ENCODE measurements around the gene PALS2.

DNA sequence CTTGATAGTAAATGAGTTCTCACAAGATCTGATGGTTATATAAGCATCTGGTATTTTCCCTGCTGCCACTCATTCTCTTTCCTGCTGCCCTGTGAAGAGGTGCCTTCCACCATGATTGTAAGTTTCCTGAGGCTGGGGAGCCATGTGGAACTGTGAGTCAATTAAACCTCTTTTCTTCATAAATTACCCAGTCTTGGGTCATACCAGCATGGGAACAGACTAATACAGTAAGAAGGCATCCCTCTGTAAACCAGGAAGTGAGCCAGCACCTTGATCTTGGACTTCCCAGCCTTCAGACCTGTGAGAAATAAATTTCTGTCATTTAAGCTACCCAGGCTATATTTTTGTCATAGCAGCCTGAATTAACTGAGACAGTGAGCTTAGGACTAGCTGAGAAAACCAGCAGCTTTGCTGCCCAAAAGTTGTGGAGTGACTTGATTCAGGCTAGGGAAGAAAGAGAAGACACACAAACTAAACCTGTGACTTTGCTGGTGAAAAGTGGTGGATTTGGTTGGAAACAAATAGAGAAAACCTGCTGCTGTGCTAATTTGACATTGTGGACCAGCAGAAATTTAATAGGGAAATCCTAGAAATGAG is 29.7 kb downstream of the PALS2 start:
- TF ChIP-seq, protein P1, sequence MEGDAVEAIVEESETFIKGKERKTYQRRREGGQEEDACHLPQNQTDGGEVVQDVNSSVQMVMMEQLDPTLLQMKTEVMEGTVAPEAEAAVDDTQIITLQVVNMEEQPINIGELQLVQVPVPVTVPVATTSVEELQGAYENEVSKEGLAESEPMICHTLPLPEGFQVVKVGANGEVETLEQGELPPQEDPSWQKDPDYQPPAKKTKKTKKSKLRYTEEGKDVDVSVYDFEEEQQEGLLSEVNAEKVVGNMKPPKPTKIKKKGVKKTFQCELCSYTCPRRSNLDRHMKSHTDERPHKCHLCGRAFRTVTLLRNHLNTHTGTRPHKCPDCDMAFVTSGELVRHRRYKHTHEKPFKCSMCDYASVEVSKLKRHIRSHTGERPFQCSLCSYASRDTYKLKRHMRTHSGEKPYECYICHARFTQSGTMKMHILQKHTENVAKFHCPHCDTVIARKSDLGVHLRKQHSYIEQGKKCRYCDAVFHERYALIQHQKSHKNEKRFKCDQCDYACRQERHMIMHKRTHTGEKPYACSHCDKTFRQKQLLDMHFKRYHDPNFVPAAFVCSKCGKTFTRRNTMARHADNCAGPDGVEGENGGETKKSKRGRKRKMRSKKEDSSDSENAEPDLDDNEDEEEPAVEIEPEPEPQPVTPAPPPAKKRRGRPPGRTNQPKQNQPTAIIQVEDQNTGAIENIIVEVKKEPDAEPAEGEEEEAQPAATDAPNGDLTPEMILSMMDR (conservative IDR thresholded peaks at IDR 0.05 in 1 of 2, IDR thresholded peaks at IDR 0.05 in 1 of 2; ENCODE audit: extremely low read depth in 1 of 2, insufficient read depth in 1 of 2, low read depth in 1 of 2, low read length in 2 of 2) = no peak
- TF ChIP-seq EZH2 (IDR thresholded peaks at IDR 0.05; ENCODE audit: borderline replicate concordance, low read length) = no peak

Measured in mammary epithelial cell (primary cell).